Astrocyte (in vitro differentiated cells and primary cell): ENCODE results near the gene C11orf24.

Experiments used
- CTCF ChIP-seq: IDR thresholded peaks from 2 replicates; pipeline ENCODE4 v1.5.1; 2011; ENCODE audit warnings: low read depth, mild to moderate bottlenecking, inconsistent platforms, low read length, moderate library complexity; ENCODE audit not compliant: insufficient read depth
- EZH2 ChIP-seq: IDR thresholded peaks from 2 replicates; pipeline ENCODE4 v1.6.1; 2012; ENCODE audit warnings: mild to moderate bottlenecking, low read length, inconsistent platforms; ENCODE audit not compliant: insufficient read depth

- TF ChIP-seq CTCF (no peak), EZH2 (no peak)
Observed at GRCh38 chr11:68309621-68310185, 37.9 kb upstream of the C11orf24 start.
